ENCODE measurements around the gene RHOT2. TPM values are rescaled to one million over a fixed set of nuclear protein-coding genes. Genes with fewer than 3 reads are reported as not detected.
A peak's percentile ranks its signal among the peaks of the same experiment; 100 is the strongest.

Gene RHOT2
- total RNA-seq, 1 experiment from 2014 or later: 184 TPM

DNA sequence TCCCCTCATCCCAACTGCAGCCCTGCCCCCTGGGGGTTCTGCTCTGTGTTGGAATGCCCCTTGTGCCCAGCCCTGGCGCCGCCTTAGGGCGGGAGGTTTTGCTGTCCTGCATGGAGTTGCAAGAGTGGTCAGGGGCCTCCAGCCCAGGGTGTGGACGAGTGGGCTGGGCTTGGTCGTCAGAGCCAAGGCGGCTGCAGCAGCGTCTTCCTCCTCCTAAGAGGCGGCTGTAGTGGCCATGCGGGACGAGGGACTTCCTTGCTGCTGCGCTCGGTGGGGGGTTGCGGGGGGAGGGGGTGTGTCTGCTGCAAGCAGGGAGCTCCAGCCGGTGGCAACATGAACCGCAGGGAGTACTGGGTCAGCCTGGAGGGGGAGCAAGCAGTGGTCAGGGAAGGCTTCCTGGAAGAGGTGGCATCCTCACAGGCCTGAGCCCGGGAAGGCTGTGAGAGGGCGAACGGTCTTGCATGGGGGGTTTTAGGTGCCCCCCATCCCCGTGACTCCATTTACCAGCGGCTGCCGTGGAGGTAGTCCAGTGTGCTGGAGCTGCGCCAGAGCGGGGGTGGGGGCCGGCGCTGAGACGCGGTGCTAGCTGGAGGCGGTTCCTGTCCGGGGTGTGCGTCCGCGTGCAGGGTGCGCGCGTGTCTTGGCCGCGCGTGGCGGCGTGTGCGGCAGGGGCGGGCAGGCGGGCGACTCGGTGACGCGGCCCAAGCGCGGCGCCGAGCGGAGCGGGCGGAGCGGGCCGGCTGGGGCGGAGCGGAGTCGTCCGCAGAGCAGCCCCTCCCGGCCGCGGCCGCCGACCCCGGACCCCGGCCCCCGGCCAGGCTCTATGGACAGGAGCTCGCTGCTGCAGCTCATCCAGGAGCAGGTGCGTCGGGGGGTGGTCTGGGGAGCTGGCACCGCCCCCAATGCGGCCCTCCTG lies 7.3 kb downstream of the RHOT2 start, which contains the start of gene RHBDL1:
RHBDL1 (plus strand) TSS at position 704 of the 916 bp plus-strand sequence; CDS start at position 824, 120 bp downstream.
- TF ChIP-seq EZH2 (IDR thresholded peaks at IDR 0.05; ENCODE audit: borderline replicate concordance, low read depth, low read length, poor library complexity, severe bottlenecking): no peak
- TF ChIP-seq, protein P1, sequence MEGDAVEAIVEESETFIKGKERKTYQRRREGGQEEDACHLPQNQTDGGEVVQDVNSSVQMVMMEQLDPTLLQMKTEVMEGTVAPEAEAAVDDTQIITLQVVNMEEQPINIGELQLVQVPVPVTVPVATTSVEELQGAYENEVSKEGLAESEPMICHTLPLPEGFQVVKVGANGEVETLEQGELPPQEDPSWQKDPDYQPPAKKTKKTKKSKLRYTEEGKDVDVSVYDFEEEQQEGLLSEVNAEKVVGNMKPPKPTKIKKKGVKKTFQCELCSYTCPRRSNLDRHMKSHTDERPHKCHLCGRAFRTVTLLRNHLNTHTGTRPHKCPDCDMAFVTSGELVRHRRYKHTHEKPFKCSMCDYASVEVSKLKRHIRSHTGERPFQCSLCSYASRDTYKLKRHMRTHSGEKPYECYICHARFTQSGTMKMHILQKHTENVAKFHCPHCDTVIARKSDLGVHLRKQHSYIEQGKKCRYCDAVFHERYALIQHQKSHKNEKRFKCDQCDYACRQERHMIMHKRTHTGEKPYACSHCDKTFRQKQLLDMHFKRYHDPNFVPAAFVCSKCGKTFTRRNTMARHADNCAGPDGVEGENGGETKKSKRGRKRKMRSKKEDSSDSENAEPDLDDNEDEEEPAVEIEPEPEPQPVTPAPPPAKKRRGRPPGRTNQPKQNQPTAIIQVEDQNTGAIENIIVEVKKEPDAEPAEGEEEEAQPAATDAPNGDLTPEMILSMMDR (conservative IDR thresholded peaks at IDR 0.05; ENCODE audit: low read depth, low read length): no peak
- Histone ChIP-seq H3K4me1 (ENCODE audit: insufficient read depth, low read length, poor library complexity, severe bottlenecking) (peaks cover 16% of the 10 kb centered on the region), H3K27ac (ENCODE audit: low read depth, low read length, poor library complexity, severe bottlenecking) (no peak within 1 kb of the TSS), H3K9me3 (ENCODE audit: low read depth, low read length, poor library complexity, severe bottlenecking) (no peaks in the 10 kb centered on the region), H3K4me3 (ENCODE audit: low read depth, low read length, poor library complexity, severe bottlenecking) (peak within 1 kb of the TSS; percentile 43), H3K27me3 (replicated peaks; ENCODE audit: insufficient read depth, low read depth, low read length, poor library complexity) (no peaks in the 10 kb centered on the region), H3K36me3 (ENCODE audit: insufficient read depth, low read length, poor library complexity, severe bottlenecking) (peaks cover 34% of the 10 kb centered on the region)
- peak; percentile 69 for DNase-seq (ENCODE audit: low spot score)
- POLR2A ChIA-PET (ENCODE audit: low non-redundant PET): no interaction called here
- CTCF ChIA-PET: interaction anchor here (0.6 kb wide), 1 partner anchor 174 kb away, joined by 9 read pairs; no protein-coding TSS in a partner anchor
- BruUV-seq (replicated peaks): no TSS peak
- intact Hi-C loops (cut with micrococcal nuclease; ENCODE audit: unreplicated experiment): no loop called here

DNA sequence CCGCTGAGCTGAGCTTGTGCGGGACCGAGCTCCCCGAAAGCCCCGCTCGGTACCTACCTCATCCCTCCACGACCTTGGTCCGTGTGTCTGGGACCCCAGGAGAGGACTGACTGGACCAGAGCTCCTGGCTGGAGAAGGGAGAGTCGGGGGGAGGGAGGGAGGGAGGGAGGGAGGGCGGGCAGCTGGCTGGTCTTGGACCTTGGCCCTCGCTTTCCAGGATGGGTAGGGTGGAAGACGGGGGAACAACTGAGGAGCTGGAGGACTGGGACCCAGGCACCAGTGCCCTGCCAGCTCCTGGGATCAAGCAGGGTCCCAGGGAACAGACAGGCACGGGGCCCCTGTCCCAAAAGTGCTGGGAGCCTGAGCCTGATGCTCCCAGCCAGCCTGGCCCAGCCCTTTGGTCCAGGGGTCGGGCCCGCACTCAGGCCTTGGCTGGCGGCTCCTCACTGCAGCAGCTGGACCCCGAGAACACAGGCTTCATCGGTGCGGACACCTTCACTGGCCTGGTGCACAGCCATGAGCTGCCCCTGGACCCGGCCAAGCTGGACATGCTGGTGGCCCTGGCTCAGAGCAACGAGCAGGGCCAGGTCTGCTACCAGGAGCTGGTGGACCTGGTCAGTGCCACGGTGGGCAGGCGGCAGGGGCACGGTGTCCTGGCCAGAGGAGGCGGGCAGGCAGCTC lies 8.1 kb downstream of the RHOT2 start:
- intact Hi-C loops (cut with micrococcal nuclease; ENCODE audit: unreplicated experiment): no loop called here
- Histone ChIP-seq H3K4me3 (ENCODE audit: low read depth, low read length, poor library complexity, severe bottlenecking) (peak overlapping the region; percentile 43), H3K4me1 (ENCODE audit: insufficient read depth, low read length, poor library complexity, severe bottlenecking) (peaks cover 18% of the 10 kb centered on the region), H3K27me3 (replicated peaks; ENCODE audit: insufficient read depth, low read depth, low read length, poor library complexity) (no peaks in the 10 kb centered on the region), H3K9me3 (ENCODE audit: low read depth, low read length, poor library complexity, severe bottlenecking) (no peaks in the 10 kb centered on the region), H3K27ac (ENCODE audit: low read depth, low read length, poor library complexity, severe bottlenecking) (no peak overlapping the region), H3K36me3 (ENCODE audit: insufficient read depth, low read length, poor library complexity, severe bottlenecking) (peaks cover 26% of the 10 kb centered on the region)
- BruUV-seq (replicated peaks): no TSS peak
- POLR2A ChIA-PET (ENCODE audit: low non-redundant PET): no interaction called here
- no peak for DNase-seq (ENCODE audit: low spot score)
- CTCF ChIA-PET: interaction anchor here (0.6 kb wide), 1 partner anchor 64 kb away, joined by 5 read pairs; no protein-coding TSS in a partner anchor
- TF ChIP-seq EZH2 (IDR thresholded peaks at IDR 0.05; ENCODE audit: borderline replicate concordance, low read depth, low read length, poor library complexity, severe bottlenecking): no peak
- TF ChIP-seq, protein P1 (conservative IDR thresholded peaks at IDR 0.05; ENCODE audit: low read depth, low read length): no peak

DNA sequence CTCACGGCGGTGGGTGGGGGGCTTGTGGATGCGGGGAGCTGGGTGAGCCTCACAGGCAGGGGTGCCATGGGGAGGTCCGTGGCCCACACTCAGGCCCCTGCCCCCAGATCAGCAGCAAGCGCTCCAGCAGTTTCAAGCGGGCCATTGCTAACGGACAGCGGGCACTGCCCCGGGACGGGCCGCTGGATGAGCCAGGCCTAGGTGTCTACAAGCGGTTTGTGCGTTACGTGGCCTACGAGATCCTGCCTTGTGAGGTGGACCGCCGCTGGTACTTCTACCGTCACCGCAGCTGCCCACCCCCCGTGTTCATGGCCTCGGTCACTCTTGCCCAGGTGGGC lies 8.6 kb downstream of the RHOT2 start:
- Histone ChIP-seq H3K36me3 (ENCODE audit: insufficient read depth, low read length, poor library complexity, severe bottlenecking) (peaks cover 25% of the 10 kb centered on the region), H3K9me3 (ENCODE audit: low read depth, low read length, poor library complexity, severe bottlenecking) (no peaks in the 10 kb centered on the region), H3K27ac (ENCODE audit: low read depth, low read length, poor library complexity, severe bottlenecking) (no peak overlapping the region), H3K4me1 (ENCODE audit: insufficient read depth, low read length, poor library complexity, severe bottlenecking) (peaks cover 23% of the 10 kb centered on the region), H3K27me3 (replicated peaks; ENCODE audit: insufficient read depth, low read depth, low read length, poor library complexity) (no peaks in the 10 kb centered on the region), H3K4me3 (ENCODE audit: low read depth, low read length, poor library complexity, severe bottlenecking) (no peak overlapping the region)
- POLR2A ChIA-PET (ENCODE audit: low non-redundant PET): no interaction called here
- DNase-seq (ENCODE audit: low spot score): no peak
- TF ChIP-seq EZH2 (IDR thresholded peaks at IDR 0.05; ENCODE audit: borderline replicate concordance, low read depth, low read length, poor library complexity, severe bottlenecking): no peak
- BruUV-seq (replicated peaks): no TSS peak
- intact Hi-C loops (cut with micrococcal nuclease; ENCODE audit: unreplicated experiment): no loop called here
- CTCF ChIA-PET: interaction anchor here (0.6 kb wide), 1 partner anchor 63 kb away, joined by 5 read pairs; no protein-coding TSS in a partner anchor
